NCI-H2227 (cell line): Measurements from ENCODE around the gene UHMK1.
A peak's percentile ranks its signal among the peaks of the same experiment; 100 is the strongest.

Experiments used
- DNase-seq: peaks from one replicate; lab custom pipeline; 2025; ENCODE audit not compliant: unreplicated experiment; lab: John Stamatoyannopoulos, UW

UHMK1 gene

GRCh38 chr1:162527314-162527713 lies 29.7 kb downstream of the UHMK1 start:
- DNase-seq, result no peak

- DNase-seq, result no peak
Observed at GRCh38 chr1:162530307-162530987, 32.8 kb downstream of the UHMK1 start.

GRCh38 chr1:162530988-162531319 lies 33.3 kb downstream of the UHMK1 start:
- no peak for DNase-seq

- no peak for DNase-seq
Observed at GRCh38 chr1:162535501-162535900, 37.9 kb downstream of the UHMK1 start.

- DNase-seq, result no peak
Observed at GRCh38 chr1:162536511-162536910, 38.9 kb downstream of the UHMK1 start.

GRCh38 chr1:162537216-162537615 lies 39.6 kb downstream of the UHMK1 start:
- no peak for DNase-seq

- no peak for DNase-seq
Observed at GRCh38 chr1:162538815-162539431, 41.3 kb downstream of the UHMK1 start.

- DNase-seq, result no peak
Observed at GRCh38 chr1:162541619-162542141, 44.1 kb downstream of the UHMK1 start.

GRCh38 chr1:162543228-162543627 lies 45.6 kb downstream of the UHMK1 start:
- DNase-seq, result no peak

GRCh38 chr1:162548170-162548569 lies 50.6 kb downstream of the UHMK1 start:
- DNase-seq, result no peak

- no peak for DNase-seq
Observed at GRCh38 chr1:162549001-162549400, 51.4 kb downstream of the UHMK1 start.

- DNase-seq, result no peak
Observed at GRCh38 chr1:162550925-162551324, 53.3 kb downstream of the UHMK1 start.

GRCh38 chr1:162551969-162552683 lies 54.5 kb downstream of the UHMK1 start:
- no peak for DNase-seq

- no peak for DNase-seq
Observed at GRCh38 chr1:162552684-162553252, 55.1 kb downstream of the UHMK1 start.

- DNase-seq, result no peak
Observed at GRCh38 chr1:162554258-162554657, 56.6 kb downstream of the UHMK1 start.

GRCh38 chr1:162557536-162557935 lies 59.9 kb downstream of the UHMK1 start:
- DNase-seq, result no peak

- DNase-seq, result peak; percentile 63
Observed at GRCh38 chr1:162560303-162561036, 62.9 kb downstream of the UHMK1 start.

- peak; percentile 98 for DNase-seq
Observed at GRCh38 chr1:162561037-162561615, 63.5 kb downstream of the UHMK1 start.

- no peak for DNase-seq
Observed at GRCh38 chr1:162561616-162562469, 64.2 kb downstream of the UHMK1 start, which contains the start of gene UAP1. UAP1 (plus strand) TSS chr1:162561722; CDS start chr1:162566069, 4,347 bp downstream.

GRCh38 chr1:162562470-162562828 lies 64.8 kb downstream of the UHMK1 start:
- DNase-seq, result peak; percentile 18
